ENCODE results near the gene QSOX1.

- no peak for TF ChIP-seq CTCF (IDR thresholded peaks at IDR 0.05; ENCODE audit: low read depth, low read length, poor library complexity, severe bottlenecking)
- no peak for TF ChIP-seq EZH2phosphoT487 (IDR thresholded peaks at IDR 0.05; ENCODE audit: borderline replicate concordance, low read length)
Measured at GRCh38 chr1:180166436-180166800, 11.7 kb downstream of the QSOX1 start.
